ENCODE results near the gene TRAF3. TPM values are rescaled to one million over a fixed set of nuclear protein-coding genes. Genes with fewer than 3 reads are reported as not detected.

Gene TRAF3
- total and polyA plus RNA-seq, 10 donors, result 11.1 to 61.5 (median 39.1) TPM

DNA sequence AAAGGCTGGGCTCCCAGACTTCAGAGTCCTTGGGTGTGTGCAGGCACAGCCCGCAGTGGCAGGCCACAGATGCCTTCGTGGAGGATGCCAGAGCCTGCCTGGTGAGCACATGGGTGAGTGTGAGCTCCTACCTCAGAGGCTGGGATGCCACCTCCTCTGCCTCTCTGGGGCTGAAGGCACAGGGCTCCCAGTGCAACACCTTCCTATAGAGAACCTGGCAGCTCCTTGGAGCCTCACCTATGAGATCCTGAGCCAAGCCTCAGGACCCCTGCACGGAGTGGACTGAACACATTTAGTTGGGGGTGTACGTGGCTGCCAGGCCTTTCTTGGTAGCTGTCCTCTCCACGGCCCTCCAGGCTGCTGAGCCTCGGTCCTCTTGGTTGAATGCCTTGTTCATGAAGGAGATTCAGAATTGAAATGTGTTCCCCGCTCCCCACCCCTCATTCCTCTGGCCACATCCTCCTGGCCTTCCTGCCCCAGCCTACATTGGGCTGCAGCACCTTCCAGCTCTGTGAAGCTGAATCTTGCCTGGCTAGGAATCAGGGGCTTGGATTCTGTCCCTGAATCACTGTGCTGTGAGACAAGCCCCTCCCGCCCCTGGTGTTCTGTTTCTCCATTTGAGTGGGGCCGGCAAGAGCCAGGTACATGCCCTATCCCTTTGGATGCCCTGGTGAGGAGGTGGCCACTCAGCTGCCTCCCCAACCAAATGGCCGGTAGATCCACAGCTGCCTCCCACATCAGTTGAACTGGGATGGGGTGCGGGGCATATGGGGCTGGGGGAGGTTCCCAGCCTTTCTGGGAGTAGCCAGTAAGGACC is 38.7 kb upstream of the TRAF3 start:
- DNase-seq, result peak; percentile 63
- WGBS, 5 donors, result 91 to 98% (median 93%) methylated on average over 7 to 11 of the region's 11 CpGs

DNA sequence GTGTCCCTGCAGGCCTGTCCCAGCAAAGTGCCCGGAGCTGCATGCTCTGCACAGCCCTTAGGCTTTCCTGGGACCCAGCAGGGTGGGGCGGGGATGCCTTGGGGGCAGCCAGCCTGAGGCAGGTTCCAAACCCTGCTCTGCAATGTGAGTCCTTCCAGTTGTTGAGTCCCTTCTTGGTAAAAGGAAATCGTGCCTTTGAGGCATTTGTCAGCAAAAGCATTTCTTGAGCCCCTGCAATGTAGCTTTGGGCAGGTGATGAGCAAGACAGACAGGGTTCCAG is 38.1 kb upstream of the TRAF3 start:
- Histone ChIP-seq H3K36me3 (peaks cover 0 to 43% (median 2%) of the 10 kb centered on the region in 6 donors), H3K4me1 (no peaks in the 10 kb centered on the region), H3K27me3 (replicated peaks in 1 of 7) (no peaks in the 10 kb centered on the region), H3K27ac (no peak overlapping the region), H3K9me3 (peaks cover 7 to 35% (median 29%) of the 10 kb centered on the region in 8 donors), H3K4me3 (no peak overlapping the region)
- 86 to 100% (median 91%) methylated on average over 2 to 3 of the region's 3 CpGs for WGBS, 5 donors
- TF ChIP-seq POLR2AphosphoS5 (IDR thresholded peaks at IDR 0.05) (no peak), POLR2A (IDR thresholded peaks at IDR 0.05) (no peak)
- TF ChIP-seq, protein P1, sequence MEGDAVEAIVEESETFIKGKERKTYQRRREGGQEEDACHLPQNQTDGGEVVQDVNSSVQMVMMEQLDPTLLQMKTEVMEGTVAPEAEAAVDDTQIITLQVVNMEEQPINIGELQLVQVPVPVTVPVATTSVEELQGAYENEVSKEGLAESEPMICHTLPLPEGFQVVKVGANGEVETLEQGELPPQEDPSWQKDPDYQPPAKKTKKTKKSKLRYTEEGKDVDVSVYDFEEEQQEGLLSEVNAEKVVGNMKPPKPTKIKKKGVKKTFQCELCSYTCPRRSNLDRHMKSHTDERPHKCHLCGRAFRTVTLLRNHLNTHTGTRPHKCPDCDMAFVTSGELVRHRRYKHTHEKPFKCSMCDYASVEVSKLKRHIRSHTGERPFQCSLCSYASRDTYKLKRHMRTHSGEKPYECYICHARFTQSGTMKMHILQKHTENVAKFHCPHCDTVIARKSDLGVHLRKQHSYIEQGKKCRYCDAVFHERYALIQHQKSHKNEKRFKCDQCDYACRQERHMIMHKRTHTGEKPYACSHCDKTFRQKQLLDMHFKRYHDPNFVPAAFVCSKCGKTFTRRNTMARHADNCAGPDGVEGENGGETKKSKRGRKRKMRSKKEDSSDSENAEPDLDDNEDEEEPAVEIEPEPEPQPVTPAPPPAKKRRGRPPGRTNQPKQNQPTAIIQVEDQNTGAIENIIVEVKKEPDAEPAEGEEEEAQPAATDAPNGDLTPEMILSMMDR (IDR thresholded peaks at IDR 0.05 in 8 of 11, conservative IDR thresholded peaks at IDR 0.05 in 3 of 11), result no peak
- intact Hi-C loops (cut with DNase I; ENCODE audit: low total_unique reads), result no loop called here
- no peak for DNase-seq

More for the DNA sequence above, 38.7 kb upstream of the TRAF3 start:
- intact Hi-C loops (cut with DNase I; ENCODE audit: low total_unique reads), result no loop called here
- no peaks in the 10 kb centered on the region for H3K27me3 ChIP-seq (replicated peaks in 1 of 7)
- no peak overlapping the region for H3K4me3 ChIP-seq
- peaks cover 7 to 35% (median 29%) of the 10 kb centered on the region in 8 donors for H3K9me3 ChIP-seq
- TF ChIP-seq POLR2A (IDR thresholded peaks at IDR 0.05) (no peak), POLR2AphosphoS5 (IDR thresholded peaks at IDR 0.05) (no peak)
- TF ChIP-seq, protein P1 (IDR thresholded peaks at IDR 0.05 in 8 of 11, conservative IDR thresholded peaks at IDR 0.05 in 3 of 11), result no peak
- H3K27ac ChIP-seq, result no peak overlapping the region
- H3K4me1 ChIP-seq, result no peaks in the 10 kb centered on the region
- peaks cover 0 to 48% (median 2%) of the 10 kb centered on the region in 6 donors for H3K36me3 ChIP-seq

DNA sequence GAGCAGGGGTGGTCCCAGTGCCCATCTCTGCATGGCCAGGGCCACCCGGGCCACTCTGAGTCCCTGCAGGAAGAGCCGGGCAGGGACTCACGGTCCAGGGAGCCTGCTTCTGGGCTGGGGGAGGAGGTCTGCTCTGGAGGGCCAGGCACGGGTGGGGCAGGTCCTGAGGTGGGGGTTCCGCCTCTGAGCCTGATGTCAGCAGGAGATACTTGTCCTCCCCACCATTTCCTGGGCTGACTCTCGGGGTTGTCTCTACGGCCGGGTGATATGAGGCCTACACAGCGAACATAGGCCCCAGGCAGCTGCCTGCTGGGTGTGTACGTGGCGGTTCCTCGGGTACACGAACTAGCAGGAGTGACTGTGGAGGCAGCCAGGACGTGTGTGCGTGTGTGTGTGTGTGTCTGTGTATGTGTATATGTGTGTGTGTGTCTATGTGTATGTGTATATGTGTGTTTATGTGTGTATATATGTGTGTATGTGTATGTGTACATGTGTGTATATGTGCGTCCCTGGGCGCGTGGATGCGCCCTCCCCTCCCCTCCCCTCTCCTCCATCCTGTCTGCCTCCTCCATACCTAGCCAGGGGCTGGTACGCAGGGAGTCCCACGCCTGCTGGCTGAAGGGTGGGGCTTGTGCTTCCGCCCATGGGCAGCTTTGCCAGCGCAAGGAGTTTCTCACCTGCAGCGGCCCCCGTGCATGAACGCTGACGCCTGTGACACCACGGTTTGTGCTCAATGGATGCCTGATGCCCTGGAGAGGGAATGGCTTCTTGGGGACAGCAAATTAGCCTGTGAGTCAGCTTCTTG is 30.4 kb upstream of the TRAF3 start:
- peak; percentile 47 for DNase-seq
- WGBS, 5 donors, result 89 to 96% (median 93%) methylated on average over 24 to 28 of the region's 28 CpGs
- intact Hi-C loops (cut with DNase I; ENCODE audit: low total_unique reads), result no loop called here
- peaks cover 0 to 16% (median 12%) of the 10 kb centered on the region in 8 donors for H3K9me3 ChIP-seq
- H3K4me1 ChIP-seq, result no peaks in the 10 kb centered on the region
- TF ChIP-seq POLR2A (IDR thresholded peaks at IDR 0.05) (no peak), POLR2AphosphoS5 (IDR thresholded peaks at IDR 0.05) (no peak)
- TF ChIP-seq, protein P1 (IDR thresholded peaks at IDR 0.05 in 8 of 11, conservative IDR thresholded peaks at IDR 0.05 in 3 of 11), result no peak
- peaks cover 0 to 43% (median 0%) of the 10 kb centered on the region in 6 donors for H3K36me3 ChIP-seq
- no peaks in the 10 kb centered on the region for H3K27me3 ChIP-seq (replicated peaks in 1 of 7)
- H3K27ac ChIP-seq, result no peak overlapping the region
- no peak overlapping the region for H3K4me3 ChIP-seq

DNA sequence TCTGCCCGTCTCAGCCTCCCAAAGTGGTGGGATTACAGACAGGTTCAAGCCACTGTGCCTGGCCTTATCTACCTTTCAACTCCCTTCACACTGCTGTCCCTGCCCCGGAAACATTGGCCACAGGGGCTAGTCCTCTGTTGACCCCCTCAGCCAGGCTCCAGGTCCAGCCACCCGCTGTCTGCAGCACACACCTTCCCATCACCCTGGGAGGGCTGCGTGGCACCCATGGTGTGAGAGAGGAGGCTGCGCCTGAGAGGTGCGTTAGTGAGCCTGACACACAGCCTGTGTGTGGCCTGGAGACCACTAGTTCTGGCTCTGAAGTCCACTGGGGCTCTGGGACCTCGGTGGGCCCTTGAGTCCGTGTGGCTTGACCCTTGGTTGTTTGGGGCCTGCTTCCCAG is 28.4 kb upstream of the TRAF3 start:
- intact Hi-C loops (cut with DNase I; ENCODE audit: low total_unique reads), result no loop called here
- DNase-seq, result no peak
- TF ChIP-seq POLR2AphosphoS5 (IDR thresholded peaks at IDR 0.05) (no peak), POLR2A (IDR thresholded peaks at IDR 0.05) (no peak)
- TF ChIP-seq, protein P1 (IDR thresholded peaks at IDR 0.05 in 8 of 11, conservative IDR thresholded peaks at IDR 0.05 in 3 of 11), result no peak
- H3K4me1 ChIP-seq, result no peaks in the 10 kb centered on the region
- H3K27ac ChIP-seq, result no peak overlapping the region
- no peaks in the 10 kb centered on the region for H3K27me3 ChIP-seq (replicated peaks in 1 of 7)
- no peak overlapping the region for H3K4me3 ChIP-seq
- no peaks in the 10 kb centered on the region for H3K9me3 ChIP-seq
- WGBS, 5 donors, result 90 to 99% (median 94%) methylated on average over 3 to 8 of the region's 8 CpGs
- peaks cover 0 to 43% (median 0%) of the 10 kb centered on the region in 6 donors for H3K36me3 ChIP-seq

Measured in spleen (tissue), 11 donors.